SK-N-SH (cell line): Measurements from ENCODE around the gene FAM169A. TPM values are rescaled to one million over a fixed set of nuclear protein-coding genes. Genes with fewer than 3 reads are reported as not detected.

Experiments used
- CTCF ChIA-PET: fragments of 300-600, 350-600 bp; formaldehyde crosslinking; extraction: SDS; loops from one replicate; lab custom pipeline; 2021; lab: Yijun Ruan, JAX
- POLR2A ChIA-PET: fragments of 350-600 bp; sonication (Branson Sonifier 250); formaldehyde crosslinking; extraction: SDS; loops from one replicate; lab custom pipeline; 2020; ENCODE audit warnings: antibody characterized with exemption, inconsistent platforms; lab: Yijun Ruan, JAX
- DNase-seq: peaks from one replicate; pipeline ENCODE4 v3.0.0; 2012
- H2AFZ ChIP-seq: fragments of 200-600 bp; sonication (generic); 2 replicates; pipeline ENCODE4 v1.8.1; 2016; ENCODE audit warnings: antibody characterized with exemption, mild to moderate bottlenecking, low read depth
- H3F3A ChIP-seq: fragments of 200-600 bp; sonication (generic); replicated peaks from 2 replicates; pipeline ENCODE3; 2016; ENCODE audit warnings: antibody characterized with exemption, mild to moderate bottlenecking; ENCODE audit not compliant: insufficient read depth
- H3K27ac ChIP-seq, 2 experiments: fragments of 200-500 bp in 1 of 2; fragments of 200-600 bp in 1 of 2; sonication (Bioruptor generic) in 1 of 2; sonication (generic), shearing (Covaris generic) in 1 of 2; 2 replicates each; pipeline versions ENCODE4 v1.5.1 to v1.6.1; 2014 to 2016; ENCODE audit warnings: low read depth in 2 of 2, inconsistent platforms in 1 of 2, low read length in 1 of 2, mild to moderate bottlenecking in 1 of 2, mixed read lengths in 1 of 2
- H3K27me3 ChIP-seq: fragments of 200-600 bp; sonication (generic), shearing (Covaris generic); 2 replicates; pipeline ENCODE4 v1.6.1; 2016; ENCODE audit warnings: mixed run types; ENCODE audit not compliant: insufficient read depth
- H3K36me3 ChIP-seq, 2 experiments: fragments of 200-500 bp in 1 of 2; fragments of 200-600 bp in 1 of 2; sonication (Bioruptor generic) in 1 of 2; sonication (generic) in 1 of 2; replicated peaks in 1 of 2; 2 replicates each; pipeline versions ENCODE3 to v1.5.1; 2014 to 2016; ENCODE audit warnings: low read length in 1 of 2, mild to moderate bottlenecking in 1 of 2; ENCODE audit not compliant: insufficient read depth in 2 of 2, control insufficient read depth in 1 of 2
- H3K4me1 ChIP-seq, 2 experiments: fragments of 200-500 bp in 1 of 2; fragments of 200-600 bp in 1 of 2; sonication (Bioruptor generic) in 1 of 2; sonication (generic), shearing (Covaris generic) in 1 of 2; 2 replicates each; pipeline versions ENCODE4 v1.5.1 to v1.6.1; 2014 to 2016; ENCODE audit warnings: low read depth in 1 of 2, low read length in 1 of 2, mixed run types in 1 of 2; ENCODE audit not compliant: insufficient read depth in 2 of 2, control insufficient read depth in 1 of 2
- H3K4me2 ChIP-seq: fragments of 200-600 bp; sonication (generic), shearing (Covaris generic); 2 replicates; pipeline ENCODE4 v1.6.1; 2017; ENCODE audit warnings: mixed run types
- H3K4me3 ChIP-seq, 2 experiments: fragments of 200-500 bp in 1 of 2; fragments of 200-600 bp in 1 of 2; sonication (Bioruptor generic) in 1 of 2; sonication (generic), shearing (Covaris generic) in 1 of 2; 2 replicates each; pipeline versions ENCODE4 v1.5.1 to v1.8.1; 2014 to 2016; ENCODE audit warnings: low read depth in 2 of 2, inconsistent platforms in 1 of 2, low read length in 1 of 2, mild to moderate bottlenecking in 1 of 2, mixed read lengths in 1 of 2, moderate library complexity in 1 of 2
- H3K79me2 ChIP-seq: fragments of 200-600 bp; sonication (generic); 2 replicates; pipeline ENCODE4 v1.8.1; 2017; ENCODE audit warnings: mild to moderate bottlenecking; ENCODE audit not compliant: insufficient read depth
- H3K9ac ChIP-seq: fragments of 200-600 bp; sonication (generic); 2 replicates; pipeline ENCODE4 v1.6.1; 2017; ENCODE audit warnings: mixed run types
- H3K9me2 ChIP-seq: fragments of 200-600 bp; sonication (generic); 2 replicates; pipeline ENCODE4 v1.6.1; 2017; ENCODE audit warnings: mixed run types
- H3K9me3 ChIP-seq: fragments of 200-600 bp; sonication (generic); 2 replicates; pipeline ENCODE4 v1.6.1; 2017; ENCODE audit warnings: mixed run types, mild to moderate bottlenecking, moderate library complexity
- H4K20me1 ChIP-seq: fragments of 200-600 bp; sonication (generic); 2 replicates; pipeline ENCODE4 v1.6.1; 2017; ENCODE audit warnings: mild to moderate bottlenecking, mixed run types; ENCODE audit not compliant: insufficient read depth
- CTCF ChIP-seq: fragments of 200-600 bp; sonication (generic); IDR thresholded peaks from 2 replicates; pipeline ENCODE4 v1.6.1; 2017; ENCODE audit warnings: antibody characterized with exemption, mild to moderate bottlenecking, moderate library complexity
- FOXJ3 ChIP-seq: sonication (generic); formaldehyde crosslinking; IDR thresholded peaks from 2 replicates; pipeline ENCODE4 v1.5.1; 2020; ENCODE audit warnings: mild to moderate bottlenecking, missing genetic modification reagents
- GABPA ChIP-seq: IDR thresholded peaks from 2 replicates; pipeline ENCODE4 v1.4.0; 2012; ENCODE audit warnings: low read depth, mild to moderate bottlenecking
- NFIC ChIP-seq: IDR thresholded peaks from 2 replicates; pipeline ENCODE4 v1.4.0; 2012; ENCODE audit warnings: borderline replicate concordance
- NRF1 ChIP-seq: IDR thresholded peaks from 2 replicates; pipeline ENCODE4 v1.6.1; 2012; ENCODE audit warnings: low read depth, mild to moderate bottlenecking, low read length
- RAD21 ChIP-seq: IDR thresholded peaks from 2 replicates; pipeline ENCODE4 v1.6.1; 2012; ENCODE audit warnings: mild to moderate bottlenecking, low read length
- SMC3 ChIP-seq: IDR thresholded peaks from 2 replicates; pipeline ENCODE4 v1.6.1; 2012; ENCODE audit warnings: low read depth, low read length, improper control_type of control experiment
- TAF1 ChIP-seq: IDR thresholded peaks from 2 replicates; pipeline ENCODE4 v1.6.1; 2012; ENCODE audit warnings: low read depth, mild to moderate bottlenecking, low read length, moderate library complexity, borderline replicate concordance
- WGBS: methylation state at CpG from one replicate; pipeline ENCODE4 v1.1.6; 2017; ENCODE audit warnings: low lambda C conversion rate; 5-methylcytosine and 5-hydroxymethylcytosine counted together
- polyA plus RNA-seq, 3 experiments: library from polyadenylated mRNA; depleted of rRNA; stranded (reverse); fragments of >200 nt; gene quantifications; 2 replicates each; pipeline ENCODE4 v1.2.3, GENCODE V29; 2012
- TF ChIP-seq, protein P1 (sequence below): IDR thresholded peaks from 2 replicates; pipeline ENCODE4 v1.6.1; 2012; ENCODE audit warnings: mild to moderate bottlenecking, low read depth, low read length, moderate library complexity
- TF ChIP-seq, protein P2 (sequence below): IDR thresholded peaks from 2 replicates; pipeline ENCODE4 v1.4.0; 2012; ENCODE audit warnings: low read depth
- TF ChIP-seq, protein P3 (sequence below): IDR thresholded peaks from 2 replicates; pipeline ENCODE4 v1.4.0; 2012; ENCODE audit warnings: low read depth, borderline replicate concordance

FAM169A gene
- polyA plus RNA-seq, 1 of the 3 experiments (the other 2 are of a cell fraction), result 2.6 TPM

DNA sequence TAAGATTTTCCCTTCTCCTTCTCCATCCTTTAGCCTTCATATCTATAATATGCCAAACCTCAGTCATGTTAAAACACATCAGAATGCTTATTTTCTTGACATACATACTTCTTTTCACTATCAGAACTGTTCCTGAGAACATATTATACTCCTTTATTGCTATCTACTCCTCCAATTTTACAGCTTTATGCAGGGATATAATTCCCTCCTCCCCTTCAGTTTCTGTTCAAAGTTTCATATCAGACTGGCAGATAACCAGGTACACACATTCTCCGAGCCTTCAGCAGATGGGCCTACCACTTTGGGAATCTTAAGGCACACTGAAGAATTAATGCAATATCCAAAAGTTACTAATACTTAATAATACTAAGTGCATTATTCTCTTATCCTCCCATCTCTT, 29.1 kb downstream of the FAM169A start:
- Histone ChIP-seq H3K4me1 (no peaks in the 10 kb centered on the region), H3K79me2 (no peaks in the 10 kb centered on the region), H3K27me3 (no peaks in the 10 kb centered on the region), H3K4me3 (no peak overlapping the region), H3K4me2 (no peak overlapping the region), H3K9ac (no peak overlapping the region), H2AFZ (no peak overlapping the region), H4K20me1 (no peaks in the 10 kb centered on the region), H3F3A (no peaks in the 10 kb centered on the region), H3K9me2 (no peaks in the 10 kb centered on the region), H3K27ac (no peak overlapping the region), H3K36me3 (peaks cover 0 to 12% of the 10 kb centered on the region in 2 experiments), H3K9me3 (no peaks in the 10 kb centered on the region)
- ChIA-PET POLR2A (no interaction called here), CTCF (no interaction called here)
- TF ChIP-seq GABPA, result no peak
- TF ChIP-seq, protein P1, sequence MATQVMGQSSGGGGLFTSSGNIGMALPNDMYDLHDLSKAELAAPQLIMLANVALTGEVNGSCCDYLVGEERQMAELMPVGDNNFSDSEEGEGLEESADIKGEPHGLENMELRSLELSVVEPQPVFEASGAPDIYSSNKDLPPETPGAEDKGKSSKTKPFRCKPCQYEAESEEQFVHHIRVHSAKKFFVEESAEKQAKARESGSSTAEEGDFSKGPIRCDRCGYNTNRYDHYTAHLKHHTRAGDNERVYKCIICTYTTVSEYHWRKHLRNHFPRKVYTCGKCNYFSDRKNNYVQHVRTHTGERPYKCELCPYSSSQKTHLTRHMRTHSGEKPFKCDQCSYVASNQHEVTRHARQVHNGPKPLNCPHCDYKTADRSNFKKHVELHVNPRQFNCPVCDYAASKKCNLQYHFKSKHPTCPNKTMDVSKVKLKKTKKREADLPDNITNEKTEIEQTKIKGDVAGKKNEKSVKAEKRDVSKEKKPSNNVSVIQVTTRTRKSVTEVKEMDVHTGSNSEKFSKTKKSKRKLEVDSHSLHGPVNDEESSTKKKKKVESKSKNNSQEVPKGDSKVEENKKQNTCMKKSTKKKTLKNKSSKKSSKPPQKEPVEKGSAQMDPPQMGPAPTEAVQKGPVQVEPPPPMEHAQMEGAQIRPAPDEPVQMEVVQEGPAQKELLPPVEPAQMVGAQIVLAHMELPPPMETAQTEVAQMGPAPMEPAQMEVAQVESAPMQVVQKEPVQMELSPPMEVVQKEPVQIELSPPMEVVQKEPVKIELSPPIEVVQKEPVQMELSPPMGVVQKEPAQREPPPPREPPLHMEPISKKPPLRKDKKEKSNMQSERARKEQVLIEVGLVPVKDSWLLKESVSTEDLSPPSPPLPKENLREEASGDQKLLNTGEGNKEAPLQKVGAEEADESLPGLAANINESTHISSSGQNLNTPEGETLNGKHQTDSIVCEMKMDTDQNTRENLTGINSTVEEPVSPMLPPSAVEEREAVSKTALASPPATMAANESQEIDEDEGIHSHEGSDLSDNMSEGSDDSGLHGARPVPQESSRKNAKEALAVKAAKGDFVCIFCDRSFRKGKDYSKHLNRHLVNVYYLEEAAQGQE, result no peak
- TF ChIP-seq, protein P2, sequence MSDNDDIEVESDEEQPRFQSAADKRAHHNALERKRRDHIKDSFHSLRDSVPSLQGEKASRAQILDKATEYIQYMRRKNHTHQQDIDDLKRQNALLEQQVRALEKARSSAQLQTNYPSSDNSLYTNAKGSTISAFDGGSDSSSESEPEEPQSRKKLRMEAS, result no peak
- no peak for TF ChIP-seq SMC3
- no peak for TF ChIP-seq NRF1
- TF ChIP-seq RAD21, result no peak
- TF ChIP-seq, protein P3, sequence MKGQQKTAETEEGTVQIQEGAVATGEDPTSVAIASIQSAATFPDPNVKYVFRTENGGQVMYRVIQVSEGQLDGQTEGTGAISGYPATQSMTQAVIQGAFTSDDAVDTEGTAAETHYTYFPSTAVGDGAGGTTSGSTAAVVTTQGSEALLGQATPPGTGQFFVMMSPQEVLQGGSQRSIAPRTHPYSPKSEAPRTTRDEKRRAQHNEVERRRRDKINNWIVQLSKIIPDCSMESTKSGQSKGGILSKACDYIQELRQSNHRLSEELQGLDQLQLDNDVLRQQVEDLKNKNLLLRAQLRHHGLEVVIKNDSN, result no peak
- TF ChIP-seq CTCF, result no peak
- no peak for TF ChIP-seq NFIC
- TF ChIP-seq TAF1, result no peak
- TF ChIP-seq FOXJ3 (CRISPR knock-in tag), result no peak
- WGBS, result 93% methylated on average over 1 of the region's 1 CpG
- no peak for DNase-seq
